D721Med (cell line): ENCODE measurements around the gene CENPN.

Experiments
- DNase-seq: peaks from one replicate; pipeline ENCODE4 v3.0.0; 2011; ENCODE audit warnings: low spot score; ENCODE audit not compliant: insufficient read length
- FAIRE-seq: peaks from 2 replicates; lab custom pipeline; 2011; peaks lifted over from hg19 to GRCh38; lab: Jason Lieb, UNC
- TF ChIP-seq, protein P1 (sequence below): IDR thresholded peaks from 2 replicates; pipeline ENCODE4 v1.5.1; 2012; ENCODE audit warnings: mild to moderate bottlenecking, control low read depth; ENCODE audit not compliant: insufficient read depth; ENCODE audit errors: missing control alignments

Gene CENPN

DNA sequence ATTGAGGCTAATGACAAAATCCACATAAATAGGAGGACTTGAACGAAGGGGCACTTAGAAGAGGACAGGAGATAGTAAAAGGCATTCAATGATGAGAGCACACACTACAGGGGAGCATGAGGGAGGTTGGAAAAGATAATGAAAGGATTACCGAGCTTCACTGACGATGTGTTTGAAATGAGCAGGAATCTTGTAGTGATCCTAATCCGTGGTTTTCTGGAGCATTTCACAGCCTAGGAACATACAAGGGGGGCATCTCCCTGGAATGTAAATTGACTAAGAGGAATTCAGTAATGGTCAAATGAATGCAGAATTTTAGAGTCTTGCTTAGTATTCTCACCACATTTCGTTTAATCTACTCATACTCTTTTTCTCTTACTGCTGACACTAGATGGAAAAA lies 33.8 kb downstream of the CENPN start:
- no peak for FAIRE-seq
- DNase-seq, result no peak
- TF ChIP-seq, protein P1, sequence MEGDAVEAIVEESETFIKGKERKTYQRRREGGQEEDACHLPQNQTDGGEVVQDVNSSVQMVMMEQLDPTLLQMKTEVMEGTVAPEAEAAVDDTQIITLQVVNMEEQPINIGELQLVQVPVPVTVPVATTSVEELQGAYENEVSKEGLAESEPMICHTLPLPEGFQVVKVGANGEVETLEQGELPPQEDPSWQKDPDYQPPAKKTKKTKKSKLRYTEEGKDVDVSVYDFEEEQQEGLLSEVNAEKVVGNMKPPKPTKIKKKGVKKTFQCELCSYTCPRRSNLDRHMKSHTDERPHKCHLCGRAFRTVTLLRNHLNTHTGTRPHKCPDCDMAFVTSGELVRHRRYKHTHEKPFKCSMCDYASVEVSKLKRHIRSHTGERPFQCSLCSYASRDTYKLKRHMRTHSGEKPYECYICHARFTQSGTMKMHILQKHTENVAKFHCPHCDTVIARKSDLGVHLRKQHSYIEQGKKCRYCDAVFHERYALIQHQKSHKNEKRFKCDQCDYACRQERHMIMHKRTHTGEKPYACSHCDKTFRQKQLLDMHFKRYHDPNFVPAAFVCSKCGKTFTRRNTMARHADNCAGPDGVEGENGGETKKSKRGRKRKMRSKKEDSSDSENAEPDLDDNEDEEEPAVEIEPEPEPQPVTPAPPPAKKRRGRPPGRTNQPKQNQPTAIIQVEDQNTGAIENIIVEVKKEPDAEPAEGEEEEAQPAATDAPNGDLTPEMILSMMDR, result no peak

- FAIRE-seq (no peak), DNase-seq (no peak)
- TF ChIP-seq, protein P1, result no peak
Measured at GRCh38 chr16:81041696-81042095, 34.7 kb downstream of the CENPN start.

- FAIRE-seq (no peak), DNase-seq (no peak)
- TF ChIP-seq, protein P1, result no peak
Measured at GRCh38 chr16:81042821-81043220, 35.8 kb downstream of the CENPN start.

- no peak for FAIRE-seq
- no peak for DNase-seq
- TF ChIP-seq, protein P1, result no peak
Measured at GRCh38 chr16:81053761-81054160, 46.7 kb downstream of the CENPN start.

GRCh38 chr16:81060576-81061306 lies 53.7 kb downstream of the CENPN start:
- DNase-seq (no peak), FAIRE-seq (no peak)
- TF ChIP-seq, protein P1, result no peak

DNA sequence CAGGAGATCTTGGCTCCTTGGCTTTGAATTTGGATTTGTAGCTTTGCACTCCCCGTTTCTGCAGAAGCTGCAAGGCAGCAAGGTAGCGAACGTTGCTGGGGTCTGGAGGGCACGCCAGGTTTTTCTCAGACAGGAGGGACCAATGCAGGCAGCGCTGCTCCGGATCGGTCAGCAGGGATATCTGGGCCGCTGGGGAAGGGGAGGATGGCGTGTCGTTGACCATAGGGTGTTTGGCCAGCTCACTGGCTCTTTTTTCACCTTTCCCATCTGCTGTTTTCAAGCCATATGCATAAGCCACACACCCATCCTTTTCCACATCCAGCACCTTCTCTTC lies 54.3 kb downstream of the CENPN start:
- DNase-seq, result no peak
- TF ChIP-seq, protein P1, result no peak
- FAIRE-seq, result no peak

DNA sequence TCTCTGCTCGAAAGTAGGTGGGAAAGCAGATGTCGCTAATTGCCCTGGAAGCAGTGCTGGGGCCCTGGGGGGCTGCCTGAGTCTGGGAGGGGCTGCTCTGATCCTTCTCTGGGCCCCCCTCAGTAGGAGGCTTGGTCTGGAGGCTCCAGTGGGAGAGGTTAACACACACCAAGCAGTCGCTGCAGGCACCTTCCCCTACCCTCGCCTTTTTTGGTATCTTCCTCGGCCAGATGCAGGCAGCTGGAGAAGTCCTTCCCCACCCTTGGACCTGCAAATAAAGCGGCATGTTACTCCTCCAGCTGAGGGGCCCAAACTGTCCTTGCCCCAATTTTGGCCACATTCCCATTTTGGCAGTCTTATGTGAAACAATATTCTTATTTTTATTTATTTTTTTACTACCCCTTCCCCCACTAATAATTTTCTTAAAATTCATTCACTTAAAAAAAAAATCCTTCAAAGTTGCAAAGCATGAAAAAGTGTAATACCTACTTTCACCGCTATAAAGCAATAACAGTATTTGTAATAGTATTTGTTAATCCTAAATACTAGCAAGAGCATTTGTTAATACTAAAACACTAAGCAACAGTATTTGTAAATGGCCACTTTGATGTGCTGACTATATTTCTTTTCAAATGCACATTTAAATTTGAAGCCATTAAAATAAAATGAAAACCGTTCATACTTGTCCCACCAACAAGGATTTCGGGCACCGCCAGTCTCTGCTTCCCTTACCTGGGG lies 55.0 kb downstream of the CENPN start:
- TF ChIP-seq, protein P1, result no peak
- no peak for DNase-seq
- no peak for FAIRE-seq
